ENCODE data around the gene HNF1B.

Gene HNF1B

GRCh38 chr17:37744961-37745800 lies at the start of gene HNF1B:
HNF1B (minus strand) TSS chr17:37745059; CDS start chr17:37744884, 175 bp downstream.
- POLR2A ChIA-PET: no interaction called here
- no peak for TF ChIP-seq CTCF (IDR thresholded peaks at IDR 0.05; ENCODE audit: insufficient read depth, low read length, missing control alignments)
- CTCF ChIA-PET: interaction anchor here (0.9 to 1.4 kb wide), 5 partner anchors 12 to 96 kb away, joined by 3 read pairs; no protein-coding TSS in a partner anchor
- no peak within 1 kb of the TSS for H3K4me3 ChIP-seq (ENCODE audit: low read depth, low read length)
- no peak for DNase-seq (ENCODE audit: low read depth, low spot score)

- DNase-seq (ENCODE audit: low read depth, low spot score): no peak
- ChIA-PET CTCF (interaction anchor here (0.7 to 3.5 kb wide), 10 partner anchors 8 to 149 kb away, joined by 3 to 26 read pairs (median 8); partner anchors contain the start of gene DDX52), POLR2A (interaction anchor here (0.6 kb wide), 1 partner anchor 156 kb away, joined by 3 read pairs; no protein-coding TSS in a partner anchor)
- TF ChIP-seq CTCF (IDR thresholded peaks at IDR 0.05; ENCODE audit: insufficient read depth, low read length, missing control alignments): no peak
- H3K4me3 ChIP-seq (ENCODE audit: low read depth, low read length): no peak overlapping the region
Observed at GRCh38 chr17:37792787-37793186, 47.9 kb upstream of the HNF1B start.

GRCh38 chr17:37791447-37792399 lies 46.9 kb upstream of the HNF1B start:
- DNase-seq (ENCODE audit: low read depth, low spot score): no peak
- H3K4me3 ChIP-seq (ENCODE audit: low read depth, low read length): no peak overlapping the region
- TF ChIP-seq CTCF (IDR thresholded peaks at IDR 0.05; ENCODE audit: insufficient read depth, low read length, missing control alignments): no peak
- ChIA-PET CTCF (interaction anchor here (0.6 to 3.5 kb wide), 15 partner anchors 9 to 148 kb away, joined by 3 to 26 read pairs (median 7); partner anchors contain the start of gene DDX52), POLR2A (no interaction called here)

GRCh38 chr17:37789771-37790541 lies 45.1 kb upstream of the HNF1B start:
- DNase-seq (ENCODE audit: low read depth, low spot score): no peak
- ChIA-PET POLR2A (no interaction called here), CTCF (interaction anchor here (1.2 to 3.1 kb wide), 4 partner anchors 10 to 141 kb away, joined by 3 to 13 read pairs (median 6); no protein-coding TSS in a partner anchor)
- H3K4me3 ChIP-seq (ENCODE audit: low read depth, low read length): no peak overlapping the region
- no peak for TF ChIP-seq CTCF (IDR thresholded peaks at IDR 0.05; ENCODE audit: insufficient read depth, low read length, missing control alignments)

GRCh38 chr17:37789021-37789565 lies 44.2 kb upstream of the HNF1B start:
- H3K4me3 ChIP-seq (ENCODE audit: low read depth, low read length): no peak overlapping the region
- DNase-seq (ENCODE audit: low read depth, low spot score): no peak
- POLR2A ChIA-PET: no interaction called here
- CTCF ChIA-PET: interaction anchor here (1.3 to 2.6 kb wide), 2 partner anchors 9 to 18 kb away, joined by 3 to 13 read pairs; no protein-coding TSS in a partner anchor
- no peak for TF ChIP-seq CTCF (IDR thresholded peaks at IDR 0.05; ENCODE audit: insufficient read depth, low read length, missing control alignments)
